ENCODE data around the gene PFDN1.

The PFDN1 gene

GRCh38 chr5:140246378-140247122 is 56.4 kb downstream of the PFDN1 start (continued):
- no peak for TF ChIP-seq POU6F1 (CRISPR knock-in tag; IDR thresholded peaks at IDR 0.05; ENCODE audit: borderline replicate concordance, low read depth)
- TF ChIP-seq ZNF70 (CRISPR knock-in tag; IDR thresholded peaks at IDR 0.05), result no peak
- TF ChIP-seq ZNF8 (CRISPR knock-in tag; IDR thresholded peaks at IDR 0.05), result no peak
- TF ChIP-seq ZFP3 (CRISPR knock-in tag; IDR thresholded peaks at IDR 0.05), result peak; percentile 48; the same call in 1 of the 2 replicates
- TF ChIP-seq TSHZ2 (CRISPR knock-in tag; IDR thresholded peaks at IDR 0.05), result no peak
- TF ChIP-seq CSDC2 (CRISPR knock-in tag; IDR thresholded peaks at IDR 0.05), result peak; percentile 74; the same call in 1 of the 2 replicates
- no peak for TF ChIP-seq ZNF565 (CRISPR knock-in tag; conservative IDR thresholded peaks at IDR 0.05; ENCODE audit: low read depth)
- TF ChIP-seq CREB5 (CRISPR knock-in tag; IDR thresholded peaks at IDR 0.05; ENCODE audit: low read depth), result no peak

GRCh38 chr5:140245926-140246325 is 57.0 kb downstream of the PFDN1 start:
- TF ChIP-seq ZNF8 (CRISPR knock-in tag; IDR thresholded peaks at IDR 0.05) (no peak), ZFP3 (CRISPR knock-in tag; IDR thresholded peaks at IDR 0.05) (no peak), PATZ1 (CRISPR knock-in tag; IDR thresholded peaks at IDR 0.05; ENCODE audit: borderline replicate concordance) (no peak), POU6F1 (CRISPR knock-in tag; IDR thresholded peaks at IDR 0.05; ENCODE audit: borderline replicate concordance, low read depth) (no peak), ZFP30 (CRISPR knock-in tag; IDR thresholded peaks at IDR 0.05) (no peak), ZNF565 (CRISPR knock-in tag; conservative IDR thresholded peaks at IDR 0.05; ENCODE audit: low read depth) (no peak), ISL1 (CRISPR knock-in tag; IDR thresholded peaks at IDR 0.05) (no peak), SNAI2 (CRISPR knock-in tag; IDR thresholded peaks at IDR 0.05) (no peak), RARB (CRISPR knock-in tag; IDR thresholded peaks at IDR 0.05) (no peak), CREB5 (CRISPR knock-in tag; IDR thresholded peaks at IDR 0.05; ENCODE audit: low read depth) (no peak)
- ATAC-seq, result no peak

- ATAC-seq, result no peak
- no peak for TF ChIP-seq TSHZ2 (CRISPR knock-in tag; IDR thresholded peaks at IDR 0.05)
- TF ChIP-seq GLIS3 (CRISPR knock-in tag; IDR thresholded peaks at IDR 0.05), result no peak
- TF ChIP-seq ZNF8 (CRISPR knock-in tag; IDR thresholded peaks at IDR 0.05), result no peak
- TF ChIP-seq CSDC2 (CRISPR knock-in tag; IDR thresholded peaks at IDR 0.05), result no peak
- no peak for TF ChIP-seq OSR1 (CRISPR knock-in tag; IDR thresholded peaks at IDR 0.05)
- TF ChIP-seq POU6F1 (CRISPR knock-in tag; IDR thresholded peaks at IDR 0.05; ENCODE audit: borderline replicate concordance, low read depth), result no peak
- TF ChIP-seq TCF4 (CRISPR knock-in tag; IDR thresholded peaks at IDR 0.05; ENCODE audit: borderline replicate concordance), result no peak
- no peak for TF ChIP-seq TOX (CRISPR knock-in tag; IDR thresholded peaks at IDR 0.05; ENCODE audit: borderline replicate concordance)
- no peak for TF ChIP-seq PPARA (CRISPR knock-in tag; IDR thresholded peaks at IDR 0.05; ENCODE audit: borderline replicate concordance)
- TF ChIP-seq ZFP3 (CRISPR knock-in tag; IDR thresholded peaks at IDR 0.05), result no peak
- TF ChIP-seq ISL1 (CRISPR knock-in tag; IDR thresholded peaks at IDR 0.05), result no peak
- no peak for TF ChIP-seq SNAI2 (CRISPR knock-in tag; IDR thresholded peaks at IDR 0.05)
- TF ChIP-seq ZC3H10 (CRISPR knock-in tag; IDR thresholded peaks at IDR 0.05), result no peak
- TF ChIP-seq ZNF70 (CRISPR knock-in tag; IDR thresholded peaks at IDR 0.05), result no peak
Observed at GRCh38 chr5:140245341-140245740, 57.6 kb downstream of the PFDN1 start.

Data from SK-N-SH treated with all-trans-retinoic acid at 6 μM for 48 hours (cell line).